ENCODE results near the gene CDH4. TPM values are rescaled to one million over a fixed set of nuclear protein-coding genes. Genes with fewer than 3 reads are reported as not detected.

Gene CDH4
- total RNA-seq, 2 donors from 2014 or later = 0.05 to 2.2 TPM

GRCh38 chr20:61515922-61516321 is 263.9 kb downstream of the CDH4 start:
- H3K4me3 ChIP-seq = no peak overlapping the region
- intact Hi-C loops (cut with DNase I) = no loop called here
- no peak for DNase-seq (ENCODE audit: low spot score)
- WGBS = 79% methylated on average over 14 of the region's 14 CpGs
- no peak overlapping the region for H3K27ac ChIP-seq
- TF ChIP-seq CTCF (IDR thresholded peaks at IDR 0.05) (no peak), POLR2A (IDR thresholded peaks at IDR 0.05) (no peak), POLR2AphosphoS5 (IDR thresholded peaks at IDR 0.05) (no peak)
- no peaks in the 10 kb centered on the region for H3K4me1 ChIP-seq (replicated peaks)
- H3K36me3 ChIP-seq = no peaks in the 10 kb centered on the region
- no peaks in the 10 kb centered on the region for H3K27me3 ChIP-seq (replicated peaks; ENCODE audit: insufficient read depth)
- no peaks in the 10 kb centered on the region for H3K9me3 ChIP-seq

- WGBS = 65% methylated on average over 19 of the region's 22 CpGs
- intact Hi-C loops (cut with DNase I) = no loop called here
Observed at GRCh38 chr20:61516346-61517208, 264.5 kb downstream of the CDH4 start.

GRCh38 chr20:61517419-61517818 is 265.4 kb downstream of the CDH4 start:
- H3K4me3 ChIP-seq = no peak overlapping the region
- no peak for DNase-seq (ENCODE audit: low spot score)
- H3K4me1 ChIP-seq (replicated peaks) = no peaks in the 10 kb centered on the region
- H3K27me3 ChIP-seq (replicated peaks; ENCODE audit: insufficient read depth) = peaks cover 4% of the 10 kb centered on the region
- TF ChIP-seq POLR2AphosphoS5 (IDR thresholded peaks at IDR 0.05) (no peak), CTCF (IDR thresholded peaks at IDR 0.05) (no peak), POLR2A (IDR thresholded peaks at IDR 0.05) (no peak)
- no peak overlapping the region for H3K27ac ChIP-seq
- no peaks in the 10 kb centered on the region for H3K9me3 ChIP-seq
- intact Hi-C loops (cut with DNase I) = no loop called here
- no peaks in the 10 kb centered on the region for H3K36me3 ChIP-seq
- WGBS = 69% methylated on average over 9 of the region's 9 CpGs

More at GRCh38 chr20:61516346-61517208, 264.5 kb downstream of the CDH4 start:
- H3K27me3 ChIP-seq (replicated peaks; ENCODE audit: insufficient read depth) = no peaks in the 10 kb centered on the region
- no peak for TF ChIP-seq CTCF (IDR thresholded peaks at IDR 0.05)
- TF ChIP-seq POLR2AphosphoS5 (IDR thresholded peaks at IDR 0.05) = no peak
- no peaks in the 10 kb centered on the region for H3K9me3 ChIP-seq
- no peaks in the 10 kb centered on the region for H3K36me3 ChIP-seq
- no peaks in the 10 kb centered on the region for H3K4me1 ChIP-seq (replicated peaks)
- H3K27ac ChIP-seq = no peak overlapping the region
- no peak for DNase-seq (ENCODE audit: low spot score)
- H3K4me3 ChIP-seq = no peak overlapping the region

- H3K27me3 ChIP-seq (replicated peaks; ENCODE audit: insufficient read depth) = peaks cover 4% of the 10 kb centered on the region
- no peaks in the 10 kb centered on the region for H3K36me3 ChIP-seq
- DNase-seq (ENCODE audit: low spot score) = no peak
- H3K4me3 ChIP-seq = no peak overlapping the region
- intact Hi-C loops (cut with DNase I) = no loop called here
- H3K27ac ChIP-seq = no peak overlapping the region
- H3K4me1 ChIP-seq (replicated peaks) = no peaks in the 10 kb centered on the region
- 93% methylated on average over 5 of the region's 5 CpGs for WGBS
- H3K9me3 ChIP-seq = no peaks in the 10 kb centered on the region
- TF ChIP-seq POLR2A (IDR thresholded peaks at IDR 0.05) (no peak), CTCF (IDR thresholded peaks at IDR 0.05) (no peak), POLR2AphosphoS5 (IDR thresholded peaks at IDR 0.05) (no peak)
Observed at GRCh38 chr20:61518424-61518951, 266.4 kb downstream of the CDH4 start.

GRCh38 chr20:61519488-61519887 is 267.4 kb downstream of the CDH4 start:
- Histone ChIP-seq H3K4me1 (replicated peaks) (no peaks in the 10 kb centered on the region), H3K4me3 (no peak overlapping the region), H3K9me3 (no peaks in the 10 kb centered on the region), H3K36me3 (no peaks in the 10 kb centered on the region), H3K27me3 (replicated peaks; ENCODE audit: insufficient read depth) (peaks cover 4% of the 10 kb centered on the region), H3K27ac (no peak overlapping the region)
- TF ChIP-seq POLR2AphosphoS5 (IDR thresholded peaks at IDR 0.05) (no peak), POLR2A (IDR thresholded peaks at IDR 0.05) (no peak), CTCF (IDR thresholded peaks at IDR 0.05) (no peak)
- no peak for DNase-seq (ENCODE audit: low spot score)
- 89% methylated on average over 17 of the region's 17 CpGs for WGBS
- intact Hi-C loops (cut with DNase I) = no loop called here

All from prostate gland (tissue), 2 donors.